22Rv1 (cell line): ENCODE measurements around the gene FSIP1.

ENCODE experiments used
- ZFX ChIP-seq: fragments of 450-650 bp; IDR thresholded peaks from 2 replicates; pipeline ENCODE4 v1.6.1; 2017; ENCODE audit warnings: antibody characterized with exemption, borderline replicate concordance
- TF ChIP-seq, protein P1 (sequence below): fragments of 450-650 bp; IDR thresholded peaks from 2 replicates; pipeline ENCODE4 v1.5.1; 2017; ENCODE audit warnings: mild to moderate bottlenecking

DNA sequence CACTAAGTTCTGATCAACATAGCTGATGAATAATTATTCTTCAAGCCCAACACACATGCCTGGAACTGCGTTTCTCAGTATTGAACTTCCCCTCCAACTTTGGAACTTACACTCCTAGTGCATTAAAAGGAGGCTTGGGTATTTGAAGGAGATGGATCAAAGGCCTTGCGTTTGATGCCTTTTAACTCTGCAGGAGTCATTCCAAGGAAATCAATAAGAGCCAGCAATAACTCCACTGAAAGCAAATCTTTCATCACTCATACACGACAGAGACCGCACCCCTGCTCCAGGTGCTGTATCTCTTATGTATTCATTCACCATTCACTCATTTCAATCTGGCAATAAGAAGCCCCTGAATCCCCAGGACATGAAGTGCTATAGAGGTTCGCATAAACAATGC, 14.0 kb upstream of the FSIP1 start:
- TF ChIP-seq, protein P1, sequence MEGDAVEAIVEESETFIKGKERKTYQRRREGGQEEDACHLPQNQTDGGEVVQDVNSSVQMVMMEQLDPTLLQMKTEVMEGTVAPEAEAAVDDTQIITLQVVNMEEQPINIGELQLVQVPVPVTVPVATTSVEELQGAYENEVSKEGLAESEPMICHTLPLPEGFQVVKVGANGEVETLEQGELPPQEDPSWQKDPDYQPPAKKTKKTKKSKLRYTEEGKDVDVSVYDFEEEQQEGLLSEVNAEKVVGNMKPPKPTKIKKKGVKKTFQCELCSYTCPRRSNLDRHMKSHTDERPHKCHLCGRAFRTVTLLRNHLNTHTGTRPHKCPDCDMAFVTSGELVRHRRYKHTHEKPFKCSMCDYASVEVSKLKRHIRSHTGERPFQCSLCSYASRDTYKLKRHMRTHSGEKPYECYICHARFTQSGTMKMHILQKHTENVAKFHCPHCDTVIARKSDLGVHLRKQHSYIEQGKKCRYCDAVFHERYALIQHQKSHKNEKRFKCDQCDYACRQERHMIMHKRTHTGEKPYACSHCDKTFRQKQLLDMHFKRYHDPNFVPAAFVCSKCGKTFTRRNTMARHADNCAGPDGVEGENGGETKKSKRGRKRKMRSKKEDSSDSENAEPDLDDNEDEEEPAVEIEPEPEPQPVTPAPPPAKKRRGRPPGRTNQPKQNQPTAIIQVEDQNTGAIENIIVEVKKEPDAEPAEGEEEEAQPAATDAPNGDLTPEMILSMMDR: no peak
- TF ChIP-seq ZFX: no peak
